Stimulated activated CD8-positive, alpha-beta memory T cell treated with anti-CD3 and anti-CD28 coated beads, Interleukin-12 subunit alpha, Interleukin-12 subunit beta, amount 100 ng/mL, for 4 hours (primary cell): ENCODE data around the gene RTF1.

ENCODE experiments used
- DNase-seq: peaks from one replicate; pipeline ENCODE4 v3.0.0-alpha.2; 2020; ENCODE audit warnings: low read depth

Gene RTF1

GRCh38 chr15:41487802-41488201 lies 70.9 kb downstream of the RTF1 start:
- DNase-seq: no peak

GRCh38 chr15:41489641-41490040 lies 72.7 kb downstream of the RTF1 start:
- DNase-seq: no peak

GRCh38 chr15:41490355-41490754 lies 73.5 kb downstream of the RTF1 start:
- no peak for DNase-seq

GRCh38 chr15:41491889-41492288 lies 75.0 kb downstream of the RTF1 start:
- DNase-seq: no peak

GRCh38 chr15:41492597-41493204 lies 75.8 kb downstream of the RTF1 start:
- no peak for DNase-seq

GRCh38 chr15:41493205-41493901 lies 76.5 kb downstream of the RTF1 start, which contains the start of gene ITPKA:
ITPKA (plus strand) TSS chr15:41493874; CDS start chr15:41493928, 54 bp downstream.
- peak; percentile 81 for DNase-seq

- DNase-seq: no peak
Measured at GRCh38 chr15:41493902-41494189, 77.0 kb downstream of the RTF1 start.

- DNase-seq: no peak
Measured at GRCh38 chr15:41494190-41494921, 77.5 kb downstream of the RTF1 start.

- no peak for DNase-seq
Measured at GRCh38 chr15:41494922-41495735, 78.2 kb downstream of the RTF1 start.

- DNase-seq: no peak
Measured at GRCh38 chr15:41495736-41496599, 79.1 kb downstream of the RTF1 start.

GRCh38 chr15:41498657-41499056 lies 81.8 kb downstream of the RTF1 start:
- DNase-seq: no peak

GRCh38 chr15:41499109-41499851 lies 82.4 kb downstream of the RTF1 start:
- DNase-seq: no peak

- no peak for DNase-seq
Measured at GRCh38 chr15:41501191-41501917, 84.5 kb downstream of the RTF1 start.

- DNase-seq: no peak
Measured at GRCh38 chr15:41501931-41502794, 85.3 kb downstream of the RTF1 start.

GRCh38 chr15:41502795-41503668 lies 86.1 kb downstream of the RTF1 start:
- no peak for DNase-seq

- no peak for DNase-seq
Measured at GRCh38 chr15:41503669-41504010, 86.7 kb downstream of the RTF1 start.

GRCh38 chr15:41504751-41505492 lies 88.0 kb downstream of the RTF1 start:
- DNase-seq: no peak
